ENCODE data around the gene FAM161B.
A peak's percentile ranks its signal among the peaks of the same experiment; 100 is the strongest.

The FAM161B gene

DNA sequence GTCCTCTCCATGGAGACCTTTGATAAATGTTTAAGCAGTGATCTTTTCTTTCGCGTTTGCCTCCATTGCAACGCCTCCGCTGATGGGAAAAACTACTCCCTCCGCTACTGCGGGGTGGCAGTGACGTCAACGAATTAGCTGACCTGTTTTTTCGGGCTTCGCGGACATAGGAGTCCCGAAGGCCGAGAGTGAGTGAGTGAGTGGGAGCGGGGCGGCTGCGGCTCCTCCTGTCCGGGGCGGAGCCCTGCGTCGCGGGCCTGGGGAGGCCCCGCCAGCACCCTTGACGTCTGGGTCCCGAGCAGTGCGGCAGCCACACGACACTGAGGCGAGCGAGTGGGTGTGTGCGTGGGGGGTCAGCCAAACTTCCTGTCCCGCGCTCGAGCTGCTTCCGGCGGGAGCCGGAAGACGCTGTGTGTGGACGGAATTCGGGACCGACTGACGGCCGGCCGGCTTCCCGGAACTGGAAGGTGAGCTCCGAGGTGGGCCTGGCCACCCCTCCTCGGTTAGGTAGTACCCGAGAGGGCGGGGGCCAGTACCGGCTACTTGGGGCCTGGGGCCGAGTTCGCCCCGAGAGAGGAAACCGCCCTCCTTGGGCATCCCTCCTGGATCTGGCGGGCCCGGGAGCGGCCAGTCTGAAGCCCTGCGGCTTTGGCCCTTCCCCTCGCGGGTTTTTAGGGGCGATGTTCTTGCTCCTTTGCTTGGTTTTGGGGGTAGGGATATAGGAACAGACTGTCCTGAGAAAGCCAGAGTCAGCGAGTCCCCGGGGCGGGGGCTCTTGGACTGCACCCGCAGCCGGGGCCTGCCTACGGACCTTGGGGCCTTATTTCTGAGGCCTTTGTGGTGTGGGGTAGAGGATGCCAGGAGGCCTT is 63.2 kb downstream of the FAM161B start, which contains the start of gene ZNF410 (continued):
- peak; percentile 34; the same call in 1 of the 2 replicates for TF ChIP-seq PRDM1 (tag by site-specific recombination; IDR thresholded peaks at IDR 0.05)
- no peak for TF ChIP-seq ZNF548 (tag by site-specific recombination; IDR thresholded peaks at IDR 0.05)
- no peak for TF ChIP-seq ZSCAN16 (tag by site-specific recombination; IDR thresholded peaks at IDR 0.05)
- peak; percentile 90 for TF ChIP-seq SP2 (tag by site-specific recombination; IDR thresholded peaks at IDR 0.05)
- TF ChIP-seq ZNF184 (tag by site-specific recombination; IDR thresholded peaks at IDR 0.05), result no peak
- TF ChIP-seq ZNF843 (tag by site-specific recombination; IDR thresholded peaks at IDR 0.05), result 0 out of 2 replicates have a peak, but pooled peaks have one; percentile 29
- TF ChIP-seq ZNF391 (tag by site-specific recombination; IDR thresholded peaks at IDR 0.05; ENCODE audit: borderline replicate concordance, low read depth), result peak; percentile 19; the same call in 1 of the 2 replicates
- TF ChIP-seq ZNF660 (tag by site-specific recombination; IDR thresholded peaks at IDR 0.05), result peak; percentile 77; the same call in 1 of the 2 replicates
- TF ChIP-seq ZNF157 (tag by site-specific recombination; IDR thresholded peaks at IDR 0.05), result no peak
- peak; percentile 73 for TF ChIP-seq ZBTB26 (tag by site-specific recombination; optimal IDR thresholded peaks at IDR 0.05)
- peak; percentile 96 for TF ChIP-seq ATF2 (tag by site-specific recombination; IDR thresholded peaks at IDR 0.05; ENCODE audit: low read depth)
- peak; percentile 97 for TF ChIP-seq ZNF629 (tag by site-specific recombination; IDR thresholded peaks at IDR 0.05)

DNA sequence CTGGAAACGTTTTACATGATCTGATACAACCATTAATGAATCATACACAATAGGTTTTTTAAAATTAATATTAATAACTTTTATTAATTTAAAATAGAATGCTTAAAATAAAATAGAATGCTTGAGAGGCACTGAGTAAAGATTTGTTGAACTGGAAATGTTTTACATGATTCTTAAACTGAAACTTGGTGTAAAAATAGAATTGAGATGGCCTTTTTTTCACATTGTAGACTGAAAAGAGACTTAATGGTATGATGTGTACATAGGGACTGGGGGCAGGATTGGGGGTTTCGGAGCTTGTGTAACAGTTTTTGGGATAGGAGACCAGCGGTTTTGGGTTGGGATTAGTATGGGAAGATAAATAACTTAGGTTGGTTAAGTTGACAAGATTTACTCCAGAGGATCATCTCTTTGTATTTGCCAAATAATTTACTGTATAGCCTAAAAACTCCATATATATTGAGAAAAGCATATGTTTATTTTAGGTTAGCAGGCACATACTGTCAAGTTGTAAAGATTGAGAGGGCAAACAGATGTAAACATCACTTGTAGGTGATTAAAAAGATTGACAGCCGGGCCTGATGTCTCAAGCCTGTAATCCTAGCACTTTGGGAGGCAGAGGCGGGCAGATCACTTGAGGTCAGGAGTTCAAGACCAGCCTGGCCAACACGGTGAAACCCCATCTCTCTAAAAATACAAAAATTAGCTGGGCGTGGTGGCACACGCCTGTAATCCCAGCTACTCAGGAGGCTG is 65.3 kb downstream of the FAM161B start:
- Histone ChIP-seq H3K9me3 (ENCODE audit: control insufficient read depth, insufficient read depth, low read depth, low read length) (no peaks in the 10 kb centered on the region), H3K27ac (ENCODE audit: extremely low read depth, low read depth, low read length) (no peak overlapping the region), H3K4me1 (ENCODE audit: control insufficient read depth, insufficient read depth, low read length) (no peaks in the 10 kb centered on the region; the same call in 1 of the 2 replicates), H3K36me3 (ENCODE audit: control insufficient read depth in 2 of 2, insufficient read depth in 1 of 2, low read length in 2 of 2) (peaks cover 5 to 9% of the 10 kb centered on the region in 2 experiments), H3K4me3 (ENCODE audit: low read depth, low read length) (no peak overlapping the region)
- ChIA-PET CTCF (interaction anchor here (0.7 to 1.2 kb wide), 2 partner anchors 143 to 156 kb away, joined by 3 to 4 read pairs; no protein-coding TSS in a partner anchor), POLR2A (no interaction called here)
- no peak for TF ChIP-seq TCF7L2 (IDR thresholded peaks at IDR 0.05; ENCODE audit: borderline replicate concordance, low read depth, low read length)
- no peak for TF ChIP-seq ZNF785 (tag by site-specific recombination; IDR thresholded peaks at IDR 0.05)
- TF ChIP-seq SP7 (tag by site-specific recombination; IDR thresholded peaks at IDR 0.05), result 0 out of 2 replicates have a peak, but pooled peaks have one; percentile 43
- TF ChIP-seq ZNF239 (tag by site-specific recombination; IDR thresholded peaks at IDR 0.05), result no peak
- no peak for TF ChIP-seq ZNF354C (tag by site-specific recombination; IDR thresholded peaks at IDR 0.05; ENCODE audit: borderline replicate concordance, low read depth)
- no peak for TF ChIP-seq ZNF37A (tag by site-specific recombination; IDR thresholded peaks at IDR 0.05)
- TF ChIP-seq ZBTB1 (tag by site-specific recombination; IDR thresholded peaks at IDR 0.05), result no peak
- no peak for TF ChIP-seq ZNF24 (tag by site-specific recombination; IDR thresholded peaks at IDR 0.05)
- TF ChIP-seq ZNF792 (tag by site-specific recombination; IDR thresholded peaks at IDR 0.05), result no peak
- TF ChIP-seq ZNF843 (tag by site-specific recombination; IDR thresholded peaks at IDR 0.05), result no peak
- TF ChIP-seq KLF1 (tag by site-specific recombination; IDR thresholded peaks at IDR 0.05), result peak; percentile 45; the same call in 1 of the 2 replicates
- TF ChIP-seq ZNF211 (tag by site-specific recombination; IDR thresholded peaks at IDR 0.05; ENCODE audit: low read depth), result no peak
- no peak for TF ChIP-seq ZNF10 (tag by site-specific recombination; IDR thresholded peaks at IDR 0.05)
